ENCODE results near the gene FOXP2.

DNA sequence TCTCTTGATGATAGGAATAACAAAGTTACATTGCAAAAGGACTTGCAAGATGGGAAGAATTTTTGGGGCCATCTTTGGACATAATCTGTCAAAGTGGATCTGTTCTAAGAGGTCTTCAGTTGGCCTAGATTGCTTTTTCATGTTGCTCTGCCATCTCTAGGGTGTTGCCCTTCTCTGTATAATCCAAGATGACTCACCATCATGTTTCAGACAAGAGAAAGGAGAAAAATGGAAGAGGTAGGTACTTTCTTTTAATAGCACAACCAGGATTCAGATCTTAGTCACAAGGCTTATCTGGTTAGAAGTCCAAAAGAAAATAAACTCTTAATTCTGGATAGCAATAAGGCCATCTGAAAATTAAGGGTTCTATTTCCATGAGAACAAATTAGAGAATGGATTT lies 38.7 kb upstream of the FOXP2 start:
- TF ChIP-seq POLR2A (IDR thresholded peaks at IDR 0.05) (no peak), CTCF (IDR thresholded peaks at IDR 0.05) (no peak), EP300 (IDR thresholded peaks at IDR 0.05) (no peak)

Data from gastroesophageal sphincter (tissue), 3 donors.